Endodermal cell (in vitro differentiated cells): ENCODE measurements around the gene CCR2. TPM values are rescaled to one million over a fixed set of nuclear protein-coding genes. Genes with fewer than 3 reads are reported as not detected.

ENCODE experiments used
- DNase-seq: peaks from one replicate; pipeline ENCODE4 v3.0.0-alpha.2; 2017
- H3K27ac ChIP-seq: 2 replicates; pipeline ENCODE4 v1.5.1; 2013; ENCODE audit warnings: mild to moderate bottlenecking, low read depth, low read length, moderate library complexity
- H3K27me3 ChIP-seq: 2 replicates; pipeline ENCODE4 v1.6.1; 2013; ENCODE audit warnings: mild to moderate bottlenecking, low read length, moderate library complexity; ENCODE audit not compliant: insufficient read depth, control insufficient read depth, poor library complexity, severe bottlenecking
- H3K36me3 ChIP-seq: 2 replicates; pipeline ENCODE4 v1.7.0; 2013; ENCODE audit warnings: mild to moderate bottlenecking, low read length, moderate library complexity; ENCODE audit not compliant: control insufficient read depth, insufficient read depth
- H3K4me1 ChIP-seq: one replicate; pipeline ENCODE4 v1.7.0; 2013; ENCODE audit warnings: low read length; ENCODE audit not compliant: control insufficient read depth, insufficient read depth
- H3K4me3 ChIP-seq: 2 replicates; pipeline ENCODE4 v1.5.1; 2013; ENCODE audit warnings: mild to moderate bottlenecking, low read length, moderate library complexity
- H3K9ac ChIP-seq: 2 replicates; pipeline ENCODE4 v1.6.1; 2013; ENCODE audit warnings: mild to moderate bottlenecking, low read length, moderate library complexity; ENCODE audit not compliant: poor library complexity, severe bottlenecking; ENCODE audit errors: extremely low read depth
- H3K9me3 ChIP-seq: 2 replicates; pipeline ENCODE4 v1.6.1; 2013; ENCODE audit warnings: mild to moderate bottlenecking, low read length, moderate library complexity; ENCODE audit not compliant: control insufficient read depth
- H3K27ac Mint-ChIP-seq: 2 replicates; pipeline ENCODE4 v1.8.0; 2020; ENCODE audit warnings: mixed read lengths
- H3K27me3 Mint-ChIP-seq: 2 replicates; pipeline ENCODE4 v1.8.0; 2021; ENCODE audit warnings: mild to moderate bottlenecking, mixed read lengths; ENCODE audit not compliant: insufficient read depth
- H3K36me3 Mint-ChIP-seq: 2 replicates; pipeline ENCODE4 v1.8.0; 2020; ENCODE audit warnings: low read depth, mixed read lengths
- H3K4me1 Mint-ChIP-seq: 2 replicates; pipeline ENCODE4 v1.8.0; 2020; ENCODE audit warnings: mixed read lengths
- H3K4me3 Mint-ChIP-seq: 2 replicates; pipeline ENCODE4 v1.8.0; 2020; ENCODE audit warnings: mild to moderate bottlenecking, moderate library complexity, mixed read lengths
- H3K9me3 Mint-ChIP-seq: 2 replicates; pipeline ENCODE4 v1.8.0; 2020; ENCODE audit warnings: mild to moderate bottlenecking, mixed read lengths
- WGBS, 2 experiments: methylation state at CpG; one replicate each; pipeline versions ENCODE4 v1.1.5 to v1.1.7; 2013; ENCODE audit warnings: missing lambda C conversion rate in 2 of 2, mixed read lengths in 1 of 2; ENCODE audit not compliant: insufficient coverage in 1 of 2, insufficient read length in 1 of 2; 5-methylcytosine and 5-hydroxymethylcytosine counted together
- total RNA-seq, 2 donors: library from RNA; stranded (reverse); fragmentation: NEBNext Ultra II Directional in 1 of 2; extraction: Animal tissue kit (Norgen Biotek cat#: 25700) in 1 of 2; gene quantifications; 2 replicates in 1 of 2; 3 replicates in 1 of 2; pipeline ENCODE4 v1.2.1, GENCODE V29; 2021
- TF ChIP-seq, protein P1 (sequence below): fragments of 200-600 bp; sonication (generic); conservative IDR thresholded peaks from 2 replicates; pipeline ENCODE4 v1.5.0; 2021; ENCODE audit warnings: antibody characterized with exemption, mild to moderate bottlenecking

Gene CCR2
- total RNA-seq, 2 donors from 2014 or later: not detected

DNA sequence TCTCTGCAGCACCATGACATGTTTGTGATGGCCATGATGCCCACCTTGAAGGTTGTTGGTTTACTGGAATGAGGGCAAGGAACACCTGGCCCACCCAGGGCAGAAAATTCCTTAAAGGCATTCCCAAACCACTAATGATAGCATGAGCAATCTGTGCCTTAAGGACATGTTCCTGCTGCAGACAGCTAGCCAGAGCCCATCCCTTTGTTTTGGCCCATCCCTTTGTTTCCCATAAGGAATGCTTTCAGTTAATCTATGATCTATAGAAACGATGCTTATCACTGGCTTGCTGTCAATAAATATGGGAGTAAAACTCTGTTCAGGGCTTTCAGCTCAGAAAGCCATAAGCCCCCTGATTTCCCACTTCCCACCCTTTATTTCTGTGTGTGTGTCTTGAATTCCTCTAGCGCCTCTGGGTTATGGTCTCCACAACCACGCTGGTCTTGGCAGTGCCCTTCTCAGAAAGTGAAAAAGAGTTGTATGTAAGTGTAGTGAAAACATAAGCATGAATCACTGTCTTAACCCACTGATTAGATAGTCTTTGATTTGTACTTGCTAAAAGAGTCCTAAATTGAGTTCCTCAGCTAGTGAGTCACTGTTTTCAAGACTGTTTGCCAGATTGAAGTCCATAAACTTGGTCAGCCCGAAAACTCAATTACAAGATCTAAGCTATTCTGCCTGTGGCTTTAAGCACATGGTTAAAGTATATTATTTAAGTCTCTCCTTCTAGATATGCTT lies 19.0 kb upstream of the CCR2 start:
- Histone ChIP-seq H3K9me3 (peaks cover 33% of the 10 kb centered on the region), H3K27ac (no peak overlapping the region), H3K27me3 (no peaks in the 10 kb centered on the region), H3K36me3 (no peaks in the 10 kb centered on the region), H3K9ac (no peak overlapping the region), H3K4me1 (no peaks in the 10 kb centered on the region), H3K4me3 (no peak overlapping the region)
- Mint-ChIP-seq H3K27me3 (peaks cover 10% of the 10 kb centered on the region), H3K4me3 (no peak overlapping the region), H3K36me3 (no peaks in the 10 kb centered on the region), H3K27ac (no peak overlapping the region), H3K9me3 (peaks cover 37% of the 10 kb centered on the region), H3K4me1 (no peaks in the 10 kb centered on the region)
- TF ChIP-seq, protein P1, sequence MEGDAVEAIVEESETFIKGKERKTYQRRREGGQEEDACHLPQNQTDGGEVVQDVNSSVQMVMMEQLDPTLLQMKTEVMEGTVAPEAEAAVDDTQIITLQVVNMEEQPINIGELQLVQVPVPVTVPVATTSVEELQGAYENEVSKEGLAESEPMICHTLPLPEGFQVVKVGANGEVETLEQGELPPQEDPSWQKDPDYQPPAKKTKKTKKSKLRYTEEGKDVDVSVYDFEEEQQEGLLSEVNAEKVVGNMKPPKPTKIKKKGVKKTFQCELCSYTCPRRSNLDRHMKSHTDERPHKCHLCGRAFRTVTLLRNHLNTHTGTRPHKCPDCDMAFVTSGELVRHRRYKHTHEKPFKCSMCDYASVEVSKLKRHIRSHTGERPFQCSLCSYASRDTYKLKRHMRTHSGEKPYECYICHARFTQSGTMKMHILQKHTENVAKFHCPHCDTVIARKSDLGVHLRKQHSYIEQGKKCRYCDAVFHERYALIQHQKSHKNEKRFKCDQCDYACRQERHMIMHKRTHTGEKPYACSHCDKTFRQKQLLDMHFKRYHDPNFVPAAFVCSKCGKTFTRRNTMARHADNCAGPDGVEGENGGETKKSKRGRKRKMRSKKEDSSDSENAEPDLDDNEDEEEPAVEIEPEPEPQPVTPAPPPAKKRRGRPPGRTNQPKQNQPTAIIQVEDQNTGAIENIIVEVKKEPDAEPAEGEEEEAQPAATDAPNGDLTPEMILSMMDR: no peak
- DNase-seq: no peak
- WGBS, 2 experiments: 67 to 86% methylated on average over 1 to 4 of the region's 4 CpGs

DNA sequence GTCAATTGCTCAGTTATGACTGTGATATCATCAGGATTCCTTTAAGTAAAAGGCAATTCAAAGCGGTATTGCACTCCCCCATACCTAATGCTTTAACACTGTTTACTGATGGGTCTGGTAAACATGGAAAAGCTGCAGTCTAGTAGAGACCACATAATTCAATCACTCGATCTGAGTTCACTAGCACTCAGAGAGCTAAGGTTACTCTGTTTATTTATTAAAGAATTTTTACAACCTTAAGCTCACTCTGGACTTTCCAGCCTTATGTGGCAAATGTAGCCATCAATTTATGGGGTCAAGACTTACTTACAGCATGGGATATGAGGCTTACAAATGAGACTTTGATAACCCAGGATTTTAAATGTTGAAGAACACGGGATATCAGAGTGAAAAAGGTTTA lies 18.4 kb upstream of the CCR2 start:
- Histone ChIP-seq H3K27ac (no peak overlapping the region), H3K9ac (no peak overlapping the region), H3K27me3 (no peaks in the 10 kb centered on the region), H3K4me3 (no peak overlapping the region), H3K4me1 (no peaks in the 10 kb centered on the region), H3K9me3 (peaks cover 38% of the 10 kb centered on the region), H3K36me3 (no peaks in the 10 kb centered on the region)
- DNase-seq: no peak
- H3K36me3 Mint-ChIP-seq: no peaks in the 10 kb centered on the region
- H3K4me3 Mint-ChIP-seq: no peak overlapping the region
- WGBS, 2 experiments: 89 to 100% methylated on average over 2 to 3 of the region's 3 CpGs
- no peaks in the 10 kb centered on the region for H3K4me1 Mint-ChIP-seq
- H3K27me3 Mint-ChIP-seq: peaks cover 10% of the 10 kb centered on the region
- H3K27ac Mint-ChIP-seq: no peak overlapping the region
- peaks cover 41% of the 10 kb centered on the region for H3K9me3 Mint-ChIP-seq
- TF ChIP-seq, protein P1: no peak

DNA sequence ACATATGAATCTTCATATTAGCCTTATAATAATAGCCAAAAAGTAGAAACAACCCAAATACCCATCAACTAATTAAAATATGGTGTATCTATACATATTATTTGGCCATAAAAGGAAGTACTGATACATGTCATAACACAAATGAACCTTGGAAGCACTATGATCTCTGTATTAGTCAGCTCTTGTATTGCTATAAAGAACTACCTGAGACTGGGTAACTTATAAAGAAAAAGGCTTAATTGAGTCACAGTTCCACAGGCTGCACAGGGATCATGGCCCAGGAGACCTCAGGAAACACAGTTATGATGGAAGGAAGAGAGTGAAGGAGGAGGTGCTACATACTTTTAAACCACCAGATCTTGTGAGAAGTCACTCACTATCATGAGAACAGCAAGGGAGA lies 16.0 kb upstream of the CCR2 start:
- TF ChIP-seq, protein P1: no peak
- Mint-ChIP-seq H3K4me3 (no peak overlapping the region), H3K27me3 (peaks cover 2% of the 10 kb centered on the region), H3K9me3 (peaks cover 42% of the 10 kb centered on the region), H3K27ac (no peak overlapping the region), H3K4me1 (no peaks in the 10 kb centered on the region), H3K36me3 (no peaks in the 10 kb centered on the region)
- H3K9me3 ChIP-seq: peaks cover 38% of the 10 kb centered on the region
- H3K27me3 ChIP-seq: no peaks in the 10 kb centered on the region
- H3K36me3 ChIP-seq: no peaks in the 10 kb centered on the region
- H3K4me1 ChIP-seq: no peaks in the 10 kb centered on the region
- H3K27ac ChIP-seq: no peak overlapping the region
- H3K4me3 ChIP-seq: no peak overlapping the region
- DNase-seq: no peak
- H3K9ac ChIP-seq: no peak overlapping the region
